Loucy (cell line): ENCODE data around the gene PGK2.

Experiments
- CTCF ChIP-seq: fragments of 200-600 bp; sonication (generic); conservative IDR thresholded peaks from 2 replicates; pipeline ENCODE4 v1.5.1; 2014; ENCODE audit warnings: mild to moderate bottlenecking, antibody characterized with exemption, low read length
- EZH2phosphoT487 ChIP-seq: fragments of 200-600 bp; IDR thresholded peaks from 2 replicates; pipeline ENCODE4 v1.6.1; 2018; ENCODE audit warnings: antibody characterized with exemption, mild to moderate bottlenecking, moderate library complexity, borderline replicate concordance

GRCh38 chr6:49833386-49833785, 46.3 kb upstream of the PGK2 start:
- no peak for TF ChIP-seq CTCF
- TF ChIP-seq EZH2phosphoT487 = no peak
